Peyer's patch (tissue), 4 donors: ENCODE results near the gene RGS3. TPM values are rescaled to one million over a fixed set of nuclear protein-coding genes. Genes with fewer than 3 reads are reported as not detected.

Experiments
- DNase-seq, 3 donors: peaks; one replicate each; pipeline ENCODE4 v3.0.0-alpha.2; 2017 to 2019
- H3K27ac ChIP-seq, 4 donors: fragments of 200-600 bp; sonication (generic); one replicate each; pipeline ENCODE4 v1.5.1; 2016 to 2019
- H3K27me3 ChIP-seq, 2 donors: fragments of 200-600 bp; sonication (generic); one replicate each; pipeline ENCODE4 v1.5.1; 2019
- H3K36me3 ChIP-seq, 3 donors: fragments of 200-600 bp; sonication (generic); one replicate each; pipeline ENCODE4 v1.5.1; 2016 to 2019
- H3K4me1 ChIP-seq, 4 donors: fragments of 200-600 bp; sonication (generic); one replicate each; pipeline ENCODE4 v1.5.1; 2016 to 2019
- H3K4me3 ChIP-seq, 4 donors: fragments of 200-600 bp; sonication (generic); 1 replicate in 3 of 4; 2 replicates in 1 of 4; pipeline ENCODE4 v1.5.1; 2016 to 2019; ENCODE audit warnings: mild to moderate bottlenecking in 1 of 4
- H3K9me3 ChIP-seq, 4 donors: fragments of 200-600 bp; sonication (generic); one replicate each; pipeline ENCODE4 v1.5.1; 2016 to 2019; ENCODE audit warnings: mild to moderate bottlenecking in 1 of 4
- CTCF ChIP-seq, 6 experiments: fragments of 450-650 bp in 4 of 6; fragments of 200-600 bp in 2 of 6; sonication (generic) in 1 of 6; IDR thresholded peaks; one replicate each; pipeline ENCODE4 v1.5.1; 2017 to 2019; ENCODE audit warnings: antibody characterized with exemption in 6 of 6, mild to moderate bottlenecking in 3 of 6, moderate library complexity in 1 of 6
- POLR2A ChIP-seq, 2 donors: fragments of 450-650 bp; IDR thresholded peaks; one replicate each; pipeline ENCODE4 v1.5.1; 2017; ENCODE audit warnings: antibody characterized with exemption in 2 of 2, mild to moderate bottlenecking in 2 of 2, moderate library complexity in 2 of 2
- total RNA-seq, 4 donors: library from RNA; depleted of rRNA; stranded (reverse); fragments of >200 nt; gene quantifications; one replicate each; pipeline ENCODE4 v1.1.0, GENCODE V29; 2016

RGS3 gene
- total RNA-seq, 4 donors from 2014 or later = 55.3 to 113 (median 88.6) TPM

DNA sequence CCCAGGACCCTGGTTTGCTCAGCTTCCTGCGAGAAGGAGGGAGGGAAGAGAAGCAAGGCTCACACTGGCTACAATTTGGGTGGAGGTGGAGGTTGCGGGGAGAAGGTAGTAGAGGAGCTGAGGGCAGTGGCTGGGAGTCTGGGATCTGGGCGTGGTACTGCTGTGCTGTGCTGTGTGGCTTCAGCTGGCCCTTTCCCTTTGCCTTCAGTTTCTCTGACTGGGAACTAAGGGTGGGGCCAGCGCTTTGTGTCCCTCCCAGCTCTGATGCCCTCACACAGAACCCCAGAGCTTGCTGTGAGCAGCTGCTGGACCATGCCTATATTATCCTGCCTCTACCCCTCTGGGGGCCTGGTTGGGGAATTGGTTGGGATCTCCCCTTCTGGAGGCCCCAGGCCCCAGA, 60.9 kb downstream of the RGS3 start:
- peaks cover 26 to 92% (median 29%) of the 10 kb centered on the region in 4 donors for H3K4me1 ChIP-seq
- no peaks in the 10 kb centered on the region for H3K9me3 ChIP-seq
- H3K27ac ChIP-seq = peak overlapping the region; percentile 64 to 98 (median 80)
- H3K4me3 ChIP-seq = no peak overlapping the region
- peaks cover 0 to 28% (median 0%) of the 10 kb centered on the region in 3 donors for H3K36me3 ChIP-seq
- DNase-seq = peak in 2 of 3 donors; percentile 64 to 73
- H3K27me3 ChIP-seq = no peaks in the 10 kb centered on the region
- no peak for TF ChIP-seq CTCF (IDR thresholded peaks at IDR 0.05)
- peak in 1 of 2 donors; percentile 28 for TF ChIP-seq POLR2A (IDR thresholded peaks at IDR 0.05)

- DNase-seq = no peak
These were observed 61.7 kb downstream of the RGS3 start for GRCh38 chr9:113525205-113525604.

DNA sequence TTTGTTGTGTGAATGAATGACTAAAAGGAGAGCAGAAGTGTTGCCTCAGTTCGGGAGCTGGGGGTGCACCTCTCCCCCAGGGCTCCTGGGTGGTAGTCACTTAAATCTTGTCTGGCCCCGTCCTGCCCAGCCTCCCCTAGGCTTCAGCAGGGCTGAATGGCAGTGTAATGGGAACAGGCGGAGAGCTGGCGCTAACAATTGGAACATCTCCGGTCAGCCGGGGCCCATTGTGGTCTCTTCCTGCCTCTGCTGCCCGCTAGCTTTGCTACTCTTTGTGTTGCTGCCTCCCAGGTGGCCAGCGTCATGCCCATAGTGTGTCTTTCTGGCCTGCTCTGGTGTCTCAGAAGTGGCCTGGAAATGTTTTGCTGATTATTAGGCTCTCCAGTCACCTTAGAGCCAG, 62.3 kb downstream of the RGS3 start:
- Histone ChIP-seq H3K27ac (peak overlapping the region in 2 of 4 donors; percentile 1 to 14), H3K36me3 (peaks cover 0 to 42% (median 0%) of the 10 kb centered on the region in 3 donors), H3K27me3 (no peaks in the 10 kb centered on the region), H3K4me1 (peaks cover 26 to 81% (median 29%) of the 10 kb centered on the region in 4 donors), H3K4me3 (no peak overlapping the region), H3K9me3 (no peaks in the 10 kb centered on the region)
- TF ChIP-seq POLR2A (IDR thresholded peaks at IDR 0.05) (no peak), CTCF (IDR thresholded peaks at IDR 0.05) (no peak)
- peak in 1 of 3 donors; percentile 46 for DNase-seq

More at GRCh38 chr9:113525205-113525604, 61.7 kb downstream of the RGS3 start:
- Histone ChIP-seq H3K27ac (peak overlapping the region in 2 of 4 donors; percentile 14 to 98), H3K27me3 (no peaks in the 10 kb centered on the region), H3K36me3 (peaks cover 0 to 36% (median 0%) of the 10 kb centered on the region in 3 donors), H3K4me3 (no peak overlapping the region), H3K9me3 (no peaks in the 10 kb centered on the region), H3K4me1 (peaks cover 26 to 87% (median 29%) of the 10 kb centered on the region in 4 donors)
- TF ChIP-seq POLR2A (IDR thresholded peaks at IDR 0.05) (no peak), CTCF (IDR thresholded peaks at IDR 0.05) (no peak)

DNA sequence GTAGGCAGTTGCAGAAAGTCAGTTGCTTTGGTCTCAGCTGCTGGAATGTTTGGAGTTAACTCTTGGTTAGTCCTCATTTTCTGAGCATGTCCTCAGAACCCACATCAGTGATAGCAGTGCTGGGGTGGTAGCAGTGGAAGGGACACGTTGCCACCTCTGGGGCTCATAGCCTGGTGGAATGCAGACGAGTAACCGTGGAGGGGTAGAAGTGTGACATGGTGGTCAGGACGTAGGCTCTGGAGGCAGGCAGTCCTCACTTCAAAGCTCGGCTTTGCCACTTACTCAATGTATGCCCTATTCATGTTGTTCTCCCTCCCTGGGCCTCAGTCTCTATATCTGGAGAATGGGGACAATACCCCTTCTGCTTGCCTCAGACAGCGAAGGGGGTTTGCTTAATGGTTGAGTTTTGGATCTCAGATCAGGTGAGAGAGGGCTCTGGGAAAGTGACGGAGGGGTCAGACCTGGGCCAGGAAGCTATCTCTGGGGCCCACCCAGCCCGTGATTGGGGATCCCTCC, 62.8 kb downstream of the RGS3 start:
- Histone ChIP-seq H3K27ac (peak overlapping the region in 1 of 4 donors; percentile 1), H3K36me3 (peaks cover 0 to 46% (median 0%) of the 10 kb centered on the region in 3 donors), H3K4me3 (no peak overlapping the region), H3K4me1 (peaks cover 26 to 76% (median 29%) of the 10 kb centered on the region in 4 donors), H3K9me3 (no peaks in the 10 kb centered on the region), H3K27me3 (no peaks in the 10 kb centered on the region)
- TF ChIP-seq CTCF (IDR thresholded peaks at IDR 0.05) (no peak), POLR2A (IDR thresholded peaks at IDR 0.05) (no peak)
- DNase-seq = no peak

DNA sequence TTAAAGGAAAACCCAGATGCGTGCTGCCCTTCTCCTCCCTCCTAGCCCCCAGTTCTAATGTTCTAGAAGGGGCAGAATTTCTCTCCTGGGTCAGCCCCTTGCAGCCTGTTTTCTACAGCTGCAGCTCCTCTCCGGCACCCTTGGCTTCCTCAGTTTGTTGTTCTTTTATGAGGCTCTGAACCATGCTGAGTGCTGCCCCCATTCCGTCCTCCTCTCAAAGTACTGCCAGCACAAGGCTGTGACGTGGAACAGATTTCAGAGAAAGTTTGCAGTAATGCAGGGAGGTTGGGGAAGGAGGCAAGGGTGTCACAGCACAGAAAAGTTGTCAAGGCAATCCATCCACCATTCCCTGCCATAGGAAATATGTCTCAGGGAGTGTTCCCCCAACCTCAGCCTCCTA, 63.3 kb downstream of the RGS3 start:
- Histone ChIP-seq H3K9me3 (no peaks in the 10 kb centered on the region), H3K36me3 (peaks cover 0 to 52% (median 0%) of the 10 kb centered on the region in 3 donors), H3K4me3 (no peak overlapping the region), H3K4me1 (peaks cover 26 to 70% (median 29%) of the 10 kb centered on the region in 4 donors), H3K27me3 (no peaks in the 10 kb centered on the region), H3K27ac (no peak overlapping the region)
- no peak for DNase-seq
- no peak for TF ChIP-seq POLR2A (IDR thresholded peaks at IDR 0.05)
- TF ChIP-seq CTCF (IDR thresholded peaks at IDR 0.05) = no peak
